ENCODE measurements around the gene NDUFB8. TPM values are rescaled to one million over a fixed set of nuclear protein-coding genes. Genes with fewer than 3 reads are reported as not detected.

Gene NDUFB8
- total and polyA plus RNA-seq, 10 of the 15 experiments (the other 5 are each of a cell fraction or from before 2014, with no cell fraction given) = 180 to 572 (median 382) TPM

DNA sequence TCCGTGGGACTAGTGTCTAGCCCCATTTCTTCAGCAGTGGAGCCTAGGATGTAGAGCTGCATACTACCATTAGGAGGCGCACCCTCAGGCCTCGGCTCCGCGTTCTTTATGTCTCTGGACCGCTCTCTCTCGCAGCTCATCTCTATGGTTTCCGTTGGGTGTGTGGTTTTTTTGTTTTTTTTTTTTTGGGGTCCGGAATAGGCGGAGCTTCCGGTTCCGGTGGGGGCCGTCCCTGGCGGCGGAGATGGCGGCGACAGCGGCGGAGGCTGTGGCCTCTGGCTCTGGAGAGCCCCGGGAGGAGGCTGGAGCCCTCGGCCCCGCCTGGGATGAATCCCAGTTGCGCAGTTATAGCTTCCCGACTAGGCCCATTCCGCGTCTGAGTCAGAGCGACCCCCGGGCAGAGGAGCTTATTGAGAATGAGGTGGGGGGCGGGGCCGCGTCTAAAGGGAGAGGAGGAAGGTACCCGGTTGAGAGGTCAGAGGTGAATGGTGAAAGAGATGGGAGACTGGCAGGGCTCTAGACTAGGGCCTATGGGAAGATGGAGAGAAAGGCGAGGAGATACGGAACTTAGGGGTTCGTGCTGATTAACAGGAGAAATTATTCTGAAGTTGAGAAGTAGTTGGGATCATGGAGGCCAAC, 6.2 kb upstream of the NDUFB8 start, which contains the start of gene HIF1AN (continued):
- TF ChIP-seq, protein P1, sequence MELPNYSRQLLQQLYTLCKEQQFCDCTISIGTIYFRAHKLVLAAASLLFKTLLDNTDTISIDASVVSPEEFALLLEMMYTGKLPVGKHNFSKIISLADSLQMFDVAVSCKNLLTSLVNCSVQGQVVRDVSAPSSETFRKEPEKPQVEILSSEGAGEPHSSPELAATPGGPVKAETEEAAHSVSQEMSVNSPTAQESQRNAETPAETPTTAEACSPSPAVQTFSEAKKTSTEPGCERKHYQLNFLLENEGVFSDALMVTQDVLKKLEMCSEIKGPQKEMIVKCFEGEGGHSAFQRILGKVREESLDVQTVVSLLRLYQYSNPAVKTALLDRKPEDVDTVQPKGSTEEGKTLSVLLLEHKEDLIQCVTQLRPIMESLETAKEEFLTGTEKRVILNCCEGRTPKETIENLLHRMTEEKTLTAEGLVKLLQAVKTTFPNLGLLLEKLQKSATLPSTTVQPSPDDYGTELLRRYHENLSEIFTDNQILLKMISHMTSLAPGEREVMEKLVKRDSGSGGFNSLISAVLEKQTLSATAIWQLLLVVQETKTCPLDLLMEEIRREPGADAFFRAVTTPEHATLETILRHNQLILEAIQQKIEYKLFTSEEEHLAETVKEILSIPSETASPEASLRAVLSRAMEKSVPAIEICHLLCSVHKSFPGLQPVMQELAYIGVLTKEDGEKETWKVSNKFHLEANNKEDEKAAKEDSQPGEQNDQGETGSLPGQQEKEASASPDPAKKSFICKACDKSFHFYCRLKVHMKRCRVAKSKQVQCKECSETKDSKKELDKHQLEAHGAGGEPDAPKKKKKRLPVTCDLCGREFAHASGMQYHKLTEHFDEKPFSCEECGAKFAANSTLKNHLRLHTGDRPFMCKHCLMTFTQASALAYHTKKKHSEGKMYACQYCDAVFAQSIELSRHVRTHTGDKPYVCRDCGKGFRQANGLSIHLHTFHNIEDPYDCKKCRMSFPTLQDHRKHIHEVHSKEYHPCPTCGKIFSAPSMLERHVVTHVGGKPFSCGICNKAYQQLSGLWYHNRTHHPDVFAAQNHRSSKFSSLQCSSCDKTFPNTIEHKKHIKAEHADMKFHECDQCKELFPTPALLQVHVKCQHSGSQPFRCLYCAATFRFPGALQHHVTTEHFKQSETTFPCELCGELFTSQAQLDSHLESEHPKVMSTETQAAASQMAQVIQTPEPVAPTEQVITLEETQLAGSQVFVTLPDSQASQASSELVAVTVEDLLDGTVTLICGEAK (IDR thresholded peaks at IDR 0.05; ENCODE audit: borderline replicate concordance) = peak; percentile 91
- TF ChIP-seq IKZF1 (conservative IDR thresholded peaks at IDR 0.05) (peak; percentile 57), NFXL1 (IDR thresholded peaks at IDR 0.05; ENCODE audit: borderline replicate concordance) (no peak), SUPT20H (IDR thresholded peaks at IDR 0.05; ENCODE audit: borderline replicate concordance, control insufficient read depth, low read depth, low read length) (no peak), ZNF687 (IDR thresholded peaks at IDR 0.05) (peak; percentile 61), LARP7 (IDR thresholded peaks at IDR 0.05) (peak; percentile 46; the same call in 1 of the 2 replicates), ETV6 (conservative IDR thresholded peaks at IDR 0.05 in 1 of 2, IDR thresholded peaks at IDR 0.05 in 1 of 2; ENCODE audit: borderline replicate concordance in 1 of 2, low read depth in 1 of 2) (peak in 1 of 2 experiments; percentile 51; a peak in 1 of 4 replicates), HCFC1 (IDR thresholded peaks at IDR 0.05; ENCODE audit: low read length) (peak; percentile 68), BRCA1 (IDR thresholded peaks at IDR 0.05; ENCODE audit: low read depth, low read length) (no peak), HDGF (IDR thresholded peaks at IDR 0.05) (peak; percentile 82; the same call in 1 of the 2 replicates), MAX (IDR thresholded peaks at IDR 0.05; ENCODE audit: low read depth, low read length) (peak; percentile 40; the same call in 1 of the 2 replicates), MYB (IDR thresholded peaks at IDR 0.05; ENCODE audit: borderline replicate concordance, low read depth, low read length) (peak; percentile 67; the same call in 1 of the 2 replicates), NR2F1 (conservative IDR thresholded peaks at IDR 0.05) (peak; percentile 92), SMAD1 (IDR thresholded peaks at IDR 0.05; ENCODE audit: low read depth, partially characterized antibody) (peak; percentile 65), BACH1 (IDR thresholded peaks at IDR 0.05; ENCODE audit: borderline replicate concordance) (peak; percentile 85; the same call in 1 of the 2 replicates), FOXM1 (IDR thresholded peaks at IDR 0.05; ENCODE audit: low read depth, low read length) (0 out of 2 replicates have a peak, but pooled peaks have one; percentile 41), SREBF2 (IDR thresholded peaks at IDR 0.05; ENCODE audit: low read length) (no peak), E2F4 (IDR thresholded peaks at IDR 0.05; ENCODE audit: low read depth, low read length) (no peak), CHD4 (IDR thresholded peaks at IDR 0.05) (no peak), CREM (IDR thresholded peaks at IDR 0.05; ENCODE audit: low read depth) (peak; percentile 64), SMAD5 (IDR thresholded peaks at IDR 0.05; ENCODE audit: low read depth) (peak; percentile 85; the same call in 1 of the 2 replicates), ZBED1 (IDR thresholded peaks at IDR 0.05; ENCODE audit: borderline replicate concordance) (no peak)

All from GM12878 (cell line).